Measurements from ENCODE around the gene TSPOAP1. TPM values are rescaled to one million over a fixed set of nuclear protein-coding genes. Genes with fewer than 3 reads are reported as not detected.

The TSPOAP1 gene
- total RNA-seq, 1 donor from 2014 or later: 7.1 TPM

DNA sequence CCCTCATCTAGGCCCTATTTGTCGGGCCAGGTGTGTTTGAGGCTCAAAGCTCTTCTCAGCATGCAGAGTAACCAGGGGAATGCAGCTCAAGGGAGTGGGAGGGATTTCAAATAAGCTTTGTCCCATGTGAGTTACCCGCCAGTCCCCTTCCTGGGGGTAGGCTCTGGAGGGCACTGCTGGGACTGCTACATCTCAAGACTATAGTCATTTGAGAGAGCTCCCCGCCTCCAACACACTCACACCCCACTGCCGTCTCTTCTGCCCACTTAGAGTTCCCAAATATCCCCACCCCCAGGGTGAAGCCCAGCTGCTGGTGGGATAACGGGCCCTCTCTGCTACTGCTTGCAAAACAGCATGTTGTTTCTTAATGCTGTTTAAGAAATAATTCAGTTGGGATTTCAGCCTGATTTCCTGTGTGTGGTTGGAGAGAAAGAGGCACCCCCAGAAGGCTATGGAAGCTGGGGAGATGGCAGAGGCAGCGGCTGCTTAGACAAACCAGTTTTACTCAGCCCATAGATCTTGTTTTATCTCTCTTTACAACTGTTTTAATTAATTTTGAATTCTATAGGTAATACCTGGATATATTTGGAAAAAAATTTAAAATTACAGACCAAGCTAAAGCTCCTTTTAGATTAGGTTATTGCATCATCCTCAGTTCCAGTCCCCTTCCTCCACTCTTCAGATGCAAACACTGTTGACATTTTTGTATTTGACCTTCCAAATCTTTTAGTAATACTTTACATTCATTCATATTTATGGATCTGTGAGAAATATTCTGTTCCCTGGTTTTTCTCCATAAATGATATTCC is 43.8 kb downstream of the TSPOAP1 start:
- Histone ChIP-seq H3K36me3 (no peaks in the 10 kb centered on the region), H3K9me3 (no peaks in the 10 kb centered on the region), H3K27me3 (no peaks in the 10 kb centered on the region), H3K4me1 (no peaks in the 10 kb centered on the region), H3K4me3 (no peak overlapping the region), H3K27ac (no peak overlapping the region)
- intact Hi-C loops (cut with DNase I): no loop called here
- no peak for DNase-seq (ENCODE audit: extremely low spot score in 2 of 2)
- TF ChIP-seq POLR2A (IDR thresholded peaks at IDR 0.05) (no peak), POLR2AphosphoS5 (IDR thresholded peaks at IDR 0.05; ENCODE audit: insufficient read depth in 1 of 2, low read depth in 1 of 2) (no peak)
- TF ChIP-seq, protein P1, sequence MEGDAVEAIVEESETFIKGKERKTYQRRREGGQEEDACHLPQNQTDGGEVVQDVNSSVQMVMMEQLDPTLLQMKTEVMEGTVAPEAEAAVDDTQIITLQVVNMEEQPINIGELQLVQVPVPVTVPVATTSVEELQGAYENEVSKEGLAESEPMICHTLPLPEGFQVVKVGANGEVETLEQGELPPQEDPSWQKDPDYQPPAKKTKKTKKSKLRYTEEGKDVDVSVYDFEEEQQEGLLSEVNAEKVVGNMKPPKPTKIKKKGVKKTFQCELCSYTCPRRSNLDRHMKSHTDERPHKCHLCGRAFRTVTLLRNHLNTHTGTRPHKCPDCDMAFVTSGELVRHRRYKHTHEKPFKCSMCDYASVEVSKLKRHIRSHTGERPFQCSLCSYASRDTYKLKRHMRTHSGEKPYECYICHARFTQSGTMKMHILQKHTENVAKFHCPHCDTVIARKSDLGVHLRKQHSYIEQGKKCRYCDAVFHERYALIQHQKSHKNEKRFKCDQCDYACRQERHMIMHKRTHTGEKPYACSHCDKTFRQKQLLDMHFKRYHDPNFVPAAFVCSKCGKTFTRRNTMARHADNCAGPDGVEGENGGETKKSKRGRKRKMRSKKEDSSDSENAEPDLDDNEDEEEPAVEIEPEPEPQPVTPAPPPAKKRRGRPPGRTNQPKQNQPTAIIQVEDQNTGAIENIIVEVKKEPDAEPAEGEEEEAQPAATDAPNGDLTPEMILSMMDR (IDR thresholded peaks at IDR 0.05): no peak

GRCh38 chr17:58283674-58284612 is 44.7 kb downstream of the TSPOAP1 start:
- Histone ChIP-seq H3K9me3 (no peaks in the 10 kb centered on the region), H3K4me1 (peaks cover 6% of the 10 kb centered on the region), H3K4me3 (no peak overlapping the region), H3K27ac (no peak overlapping the region), H3K36me3 (no peaks in the 10 kb centered on the region), H3K27me3 (no peaks in the 10 kb centered on the region)
- no peak for DNase-seq (ENCODE audit: extremely low spot score in 2 of 2)
- intact Hi-C loops (cut with DNase I): no loop called here
- TF ChIP-seq POLR2AphosphoS5 (IDR thresholded peaks at IDR 0.05; ENCODE audit: insufficient read depth in 1 of 2, low read depth in 1 of 2) (no peak), POLR2A (IDR thresholded peaks at IDR 0.05) (no peak)
- TF ChIP-seq, protein P1 (IDR thresholded peaks at IDR 0.05): no peak

DNA sequence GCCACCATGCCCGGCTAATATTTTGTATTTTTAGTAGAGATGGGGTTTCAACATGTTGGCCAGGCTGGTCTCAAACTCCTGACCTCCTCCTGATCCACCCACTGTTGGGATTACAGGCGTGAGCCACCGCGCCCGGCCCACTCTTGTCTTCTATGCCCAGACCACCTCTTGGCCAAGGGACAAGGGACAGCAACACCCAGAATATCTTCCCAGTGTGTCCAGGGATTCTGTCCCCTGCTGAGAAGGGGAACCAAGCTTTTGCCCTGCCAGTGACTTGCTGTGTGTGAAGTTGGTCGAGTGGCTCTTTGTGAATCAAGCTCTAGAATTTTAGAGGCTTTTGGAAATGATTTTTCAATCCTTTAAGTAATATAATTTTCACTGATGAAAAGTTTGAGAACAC is 46.2 kb downstream of the TSPOAP1 start:
- TF ChIP-seq, protein P1 (IDR thresholded peaks at IDR 0.05): no peak
- TF ChIP-seq POLR2AphosphoS5 (IDR thresholded peaks at IDR 0.05; ENCODE audit: insufficient read depth in 1 of 2, low read depth in 1 of 2): no peak
- TF ChIP-seq POLR2A (IDR thresholded peaks at IDR 0.05): no peak
- H3K27ac ChIP-seq: no peak overlapping the region
- no peaks in the 10 kb centered on the region for H3K36me3 ChIP-seq
- DNase-seq (ENCODE audit: extremely low spot score in 2 of 2): no peak
- H3K27me3 ChIP-seq: no peaks in the 10 kb centered on the region
- no peak overlapping the region for H3K4me3 ChIP-seq
- peaks cover 10% of the 10 kb centered on the region for H3K4me1 ChIP-seq
- no peaks in the 10 kb centered on the region for H3K9me3 ChIP-seq
- intact Hi-C loops (cut with DNase I): no loop called here

DNA sequence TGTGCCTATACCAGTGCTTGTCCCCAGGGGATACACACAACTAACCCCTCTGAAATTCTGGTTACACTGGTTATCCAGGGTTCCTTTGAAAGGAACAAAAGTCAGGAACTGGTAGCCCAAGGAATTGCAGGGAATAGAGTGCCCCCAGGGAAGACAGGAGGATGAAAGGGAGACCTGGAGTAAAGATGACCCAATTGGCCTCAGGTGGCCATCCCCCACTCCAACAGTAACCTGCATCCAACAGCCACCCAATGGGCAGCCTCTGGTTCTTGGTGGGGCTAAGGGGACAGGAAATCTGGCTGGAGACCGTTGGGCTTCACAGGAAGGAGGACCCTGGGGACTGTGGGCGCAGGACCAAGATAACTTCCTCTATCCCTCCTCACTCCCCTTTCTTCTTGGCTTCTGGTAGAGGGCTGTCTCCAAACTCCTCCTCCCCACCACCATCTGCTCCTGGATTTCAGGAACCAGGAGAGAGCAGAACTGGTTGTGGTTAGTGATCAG is 47.0 kb downstream of the TSPOAP1 start:
- intact Hi-C loops (cut with DNase I): no loop called here
- H3K27me3 ChIP-seq: no peaks in the 10 kb centered on the region
- no peak for DNase-seq (ENCODE audit: extremely low spot score in 2 of 2)
- H3K9me3 ChIP-seq: no peaks in the 10 kb centered on the region
- H3K4me3 ChIP-seq: no peak overlapping the region
- H3K36me3 ChIP-seq: no peaks in the 10 kb centered on the region
- peaks cover 10% of the 10 kb centered on the region for H3K4me1 ChIP-seq
- no peak overlapping the region for H3K27ac ChIP-seq
- TF ChIP-seq POLR2A (IDR thresholded peaks at IDR 0.05) (no peak), POLR2AphosphoS5 (IDR thresholded peaks at IDR 0.05; ENCODE audit: insufficient read depth in 1 of 2, low read depth in 1 of 2) (no peak)
- TF ChIP-seq, protein P1 (IDR thresholded peaks at IDR 0.05): no peak
